ENCODE results near the gene NT5C. TPM values are rescaled to one million over a fixed set of nuclear protein-coding genes. Genes with fewer than 3 reads are reported as not detected.
A peak's percentile ranks its signal among the peaks of the same experiment; 100 is the strongest.

NT5C gene
- 100 to 1,000 TPM; 120 to 166 TPM for total RNA-seq

DNA sequence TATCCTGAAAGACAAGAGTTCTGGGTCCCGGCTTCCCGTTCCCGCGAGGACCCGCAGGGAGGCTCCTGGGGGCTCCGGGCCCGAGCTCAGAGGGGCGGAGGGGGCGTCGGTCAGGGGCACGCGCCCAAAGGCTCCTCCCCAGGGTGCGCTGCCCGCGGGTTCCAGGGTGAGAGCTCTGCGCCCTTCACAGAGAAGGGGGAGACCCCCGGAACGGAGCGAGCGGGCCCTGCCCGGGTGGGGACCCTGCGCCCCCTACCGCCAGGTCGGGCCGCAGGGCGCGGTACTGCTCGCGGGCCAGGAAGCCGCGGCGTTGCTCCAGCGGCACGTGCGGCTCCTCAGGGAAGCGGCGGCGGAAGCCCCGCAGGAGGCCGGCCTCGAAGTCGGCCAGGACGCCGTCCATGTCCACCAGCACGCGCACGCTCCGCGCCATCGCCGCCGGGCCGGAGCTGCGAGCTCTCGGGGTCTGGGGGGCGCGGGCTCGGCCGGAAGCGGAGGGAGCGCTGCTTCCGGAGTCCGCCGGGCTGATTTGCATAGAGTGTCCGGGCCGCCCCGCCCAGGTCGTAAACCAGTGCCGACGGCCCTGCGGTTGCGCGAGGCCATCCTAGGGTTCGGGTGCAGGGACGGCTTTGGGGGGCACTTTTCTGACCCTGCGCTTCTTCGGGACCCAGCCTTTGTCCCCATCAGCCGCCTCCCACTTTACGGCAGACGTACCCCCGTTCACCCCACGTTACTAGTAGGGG lies at the start of gene NT5C:
NT5C (minus strand) TSS at position 465 of the 740 bp plus-strand sequence; CDS start at position 430, 35 bp downstream.
- peak; percentile 76 for DNase-seq (ENCODE audit: low spot score)
- intact Hi-C loops (cut with DNase I) = no loop called here

GRCh38 chr17:75181110-75181509 lies 49.6 kb upstream of the NT5C start:
- no peaks in the 10 kb centered on the region for H3K4me1 ChIP-seq (replicated peaks)
- 5% methylated on average over 8 of the region's 8 CpGs for WGBS
- peak overlapping the region in 1 of 2 donors; percentile 99 for H3K27ac ChIP-seq
- TF ChIP-seq CTCF (IDR thresholded peaks at IDR 0.05) = no peak
- no peak for TF ChIP-seq POLR2AphosphoS5 (IDR thresholded peaks at IDR 0.05)
- TF ChIP-seq POLR2A (IDR thresholded peaks at IDR 0.05) = no peak
- intact Hi-C loops (cut with DNase I) = no loop called here
- H3K36me3 ChIP-seq = peaks cover 0 to 4% of the 10 kb centered on the region in 2 donors
- H3K27me3 ChIP-seq (replicated peaks; ENCODE audit: insufficient read depth) = no peaks in the 10 kb centered on the region
- no peaks in the 10 kb centered on the region for H3K9me3 ChIP-seq
- DNase-seq (ENCODE audit: low spot score) = no peak
- peak overlapping the region; percentile 87 to 89 for H3K4me3 ChIP-seq

More for the DNA sequence above, at the start of gene NT5C:
- 3% methylated on average over 40 of the region's 82 CpGs for WGBS
- H3K27ac ChIP-seq = peak within 1 kb of the TSS; percentile 88
- TF ChIP-seq CTCF (IDR thresholded peaks at IDR 0.05) (peak; percentile 46 to 84 (median 67)), POLR2AphosphoS5 (IDR thresholded peaks at IDR 0.05) (peak; percentile 53), POLR2A (IDR thresholded peaks at IDR 0.05) (peak; percentile 51)
- H3K9me3 ChIP-seq = no peaks in the 10 kb centered on the region
- peak within 1 kb of the TSS; percentile 63 to 80 for H3K4me3 ChIP-seq
- H3K4me1 ChIP-seq (replicated peaks) = peaks cover 5% of the 10 kb centered on the region
- H3K36me3 ChIP-seq = no peaks in the 10 kb centered on the region
- no peaks in the 10 kb centered on the region for H3K27me3 ChIP-seq (replicated peaks; ENCODE audit: insufficient read depth)

GRCh38 chr17:75178453-75178852 lies 46.9 kb upstream of the NT5C start:
- no peaks in the 10 kb centered on the region for H3K9me3 ChIP-seq
- no peak for DNase-seq (ENCODE audit: low spot score)
- no peak overlapping the region for H3K4me3 ChIP-seq
- intact Hi-C loops (cut with DNase I) = no loop called here
- 87% methylated on average over 6 of the region's 6 CpGs for WGBS
- no peak overlapping the region for H3K27ac ChIP-seq
- H3K27me3 ChIP-seq (replicated peaks; ENCODE audit: insufficient read depth) = no peaks in the 10 kb centered on the region
- TF ChIP-seq POLR2AphosphoS5 (IDR thresholded peaks at IDR 0.05) (no peak), POLR2A (IDR thresholded peaks at IDR 0.05) (no peak), CTCF (IDR thresholded peaks at IDR 0.05) (no peak)
- no peaks in the 10 kb centered on the region for H3K4me1 ChIP-seq (replicated peaks)
- H3K36me3 ChIP-seq = peaks cover 4 to 12% of the 10 kb centered on the region in 2 donors

DNA sequence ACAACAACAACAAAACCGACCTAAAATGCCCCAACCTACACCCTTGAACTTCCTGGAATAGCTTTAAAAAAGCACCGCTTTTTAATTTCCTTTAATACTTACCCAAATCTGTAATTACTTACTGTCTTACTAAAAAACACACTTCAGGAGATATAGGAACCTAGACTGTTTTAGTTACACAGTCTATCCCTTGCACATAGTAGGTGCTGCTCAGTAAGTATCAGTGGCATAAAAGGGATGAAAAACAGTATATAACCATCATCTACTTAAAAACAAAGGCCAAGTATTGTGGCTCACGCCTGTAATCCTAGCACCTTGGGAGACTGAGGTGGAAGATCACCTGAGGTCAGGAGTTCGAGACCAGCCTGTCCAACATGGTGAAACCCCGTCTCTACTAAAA lies 45.1 kb upstream of the NT5C start:
- TF ChIP-seq CTCF (IDR thresholded peaks at IDR 0.05) (no peak), POLR2A (IDR thresholded peaks at IDR 0.05) (no peak), POLR2AphosphoS5 (IDR thresholded peaks at IDR 0.05) (no peak)
- Histone ChIP-seq H3K27me3 (replicated peaks; ENCODE audit: insufficient read depth) (no peaks in the 10 kb centered on the region), H3K4me1 (replicated peaks) (no peaks in the 10 kb centered on the region), H3K27ac (no peak overlapping the region), H3K4me3 (no peak overlapping the region), H3K9me3 (no peaks in the 10 kb centered on the region), H3K36me3 (peaks cover 9 to 15% of the 10 kb centered on the region in 2 donors)
- intact Hi-C loops (cut with DNase I) = no loop called here
- WGBS = 85% methylated on average over 5 of the region's 5 CpGs
- DNase-seq (ENCODE audit: low spot score) = no peak

DNA sequence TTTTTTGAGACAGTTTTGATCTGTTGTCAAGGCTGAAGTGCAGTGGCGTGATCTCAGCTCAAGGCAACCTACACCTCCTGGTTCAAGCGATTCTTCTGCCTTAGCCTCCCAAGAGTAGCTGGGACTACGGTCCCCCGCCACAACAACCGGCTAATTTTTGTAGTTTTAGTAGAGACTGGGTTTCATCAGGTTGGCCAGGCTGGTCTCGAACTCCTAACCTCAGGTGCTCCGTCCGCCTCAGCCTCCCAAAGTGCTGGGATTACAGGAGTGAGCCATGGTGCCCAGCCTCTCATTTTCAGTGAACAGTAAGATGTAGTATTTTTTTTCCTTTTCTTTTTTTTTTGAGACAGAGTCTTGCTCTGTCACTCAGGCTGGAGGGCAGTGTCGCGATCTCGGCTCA lies 43.5 kb upstream of the NT5C start:
- Histone ChIP-seq H3K36me3 (peaks cover 9 to 15% of the 10 kb centered on the region in 2 donors), H3K4me3 (no peak overlapping the region), H3K9me3 (no peaks in the 10 kb centered on the region), H3K4me1 (replicated peaks) (no peaks in the 10 kb centered on the region), H3K27me3 (replicated peaks; ENCODE audit: insufficient read depth) (no peaks in the 10 kb centered on the region), H3K27ac (no peak overlapping the region)
- 92% methylated on average over 11 of the region's 11 CpGs for WGBS
- no peak for DNase-seq (ENCODE audit: low spot score)
- no peak for TF ChIP-seq POLR2AphosphoS5 (IDR thresholded peaks at IDR 0.05)
- intact Hi-C loops (cut with DNase I) = no loop called here
